Psoas muscle (tissue), 8 donors: ENCODE results near the gene ARHGAP15. TPM values are rescaled to one million over a fixed set of nuclear protein-coding genes. Genes with fewer than 3 reads are reported as not detected.

ENCODE experiments used
- ATAC-seq, 4 donors: fragments of 200-7000 bp; cut with Tn5 transposase; one replicate each; pipeline ENCODE4 v1.9.1; 2020; ENCODE audit warnings: moderate library complexity in 3 of 4, mild to moderate bottlenecking in 2 of 4
- DNase-seq, 2 donors: peaks; one replicate each; pipeline ENCODE4 v3.0.0-alpha.2; 2020
- H3K27ac ChIP-seq: fragments of 200-600 bp; one replicate; pipeline ENCODE4 v1.8.0; 2022
- H3K27me3 ChIP-seq, 3 donors: fragments of 200-600 bp in 1 of 3; one replicate each; pipeline versions ENCODE4 v1.6.1 to v1.8.0; 2013 to 2022; ENCODE audit warnings: low read length in 2 of 3, mild to moderate bottlenecking in 2 of 3, moderate library complexity in 1 of 3; ENCODE audit not compliant: insufficient read depth in 3 of 3
- H3K36me3 ChIP-seq, 2 donors: fragments of 200-600 bp in 1 of 2; one replicate each; pipeline versions ENCODE4 v1.6.1 to v1.8.0; 2013 to 2022; ENCODE audit warnings: low read depth in 1 of 2, mild to moderate bottlenecking in 1 of 2, moderate library complexity in 1 of 2; ENCODE audit not compliant: insufficient read depth in 1 of 2
- H3K4me1 ChIP-seq: fragments of 200-600 bp; one replicate; pipeline ENCODE4 v1.8.0; 2022
- H3K4me3 ChIP-seq: fragments of 200-600 bp; one replicate; pipeline ENCODE4 v1.8.0; 2022; ENCODE audit warnings: mild to moderate bottlenecking
- H3K9me3 ChIP-seq: fragments of 200-600 bp; one replicate; pipeline ENCODE4 v1.8.0; 2022
- CTCF ChIP-seq: fragments of 200-600 bp; IDR thresholded peaks from one replicate; pipeline ENCODE4 v1.8.0; 2022; ENCODE audit warnings: antibody characterized with exemption
- WGBS, 3 donors: extraction: QIAGEN DNeasy Blood & Tissue Kit; methylation state at CpG; one replicate each; pipeline versions ENCODE4 v1.1.6 to v1.1.7; 2013; 5-methylcytosine and 5-hydroxymethylcytosine counted together
- intact Hi-C, 2 donors: fragments of 100-400 bp; cut with DNase I; formaldehyde crosslinking; loops; one replicate each; pipeline versions ENCODE4 v1.11.0 to v1.14.2; 2022
- polyA plus RNA-seq, 3 donors: library from polyadenylated mRNA; stranded (reverse); fragments of 200-250 nt; gene quantifications; one replicate each; pipeline ENCODE4 v1.2.3, GENCODE V29; 2013
- total RNA-seq, 4 donors: library from RNA; stranded (reverse); fragmentation: NEBNext Ultra II Directional in 2 of 4; extraction: Animal tissue kit (Norgen Biotek cat#: 25700) in 2 of 4; gene quantifications; one replicate each; pipeline versions ENCODE4 v1.2.1 to v1.2.4, GENCODE V29; 2021 to 2023
- donor health status: healthy with polysubstance abuse.
- donor health status: DM: no; HTN: no; CAD: no; lungs with moderate emphysema.
- donor health status: Bipolar disorder and iron deficiency.
- donor health status: healthy.
- donor health status: DM: yes; HTN: yes; CAD: no.
- donor health status: DM: no; HTN: no; CAD: no.
- donor health status: DM: no; HTN: no; CAD: no.
- donor health status: DM: yes; HTN: yes; CAD: no.

The ARHGAP15 gene
- total and polyA plus RNA-seq, 7 donors = 0.49 to 3.1 (median 0.95) TPM

GRCh38 chr2:143683977-143684376 is 554.8 kb downstream of the ARHGAP15 start:
- no peak for TF ChIP-seq CTCF

GRCh38 chr2:143684551-143685320 is 555.5 kb downstream of the ARHGAP15 start:
- no peaks in the 10 kb centered on the region for H3K9me3 ChIP-seq
- no peaks in the 10 kb centered on the region for H3K27me3 ChIP-seq
- ATAC-seq (no peak), DNase-seq (no peak)
- no peak overlapping the region for H3K4me3 ChIP-seq
- no peaks in the 10 kb centered on the region for H3K4me1 ChIP-seq
- intact Hi-C loops = no loop called here
- no peaks in the 10 kb centered on the region for H3K36me3 ChIP-seq
- no peak overlapping the region for H3K27ac ChIP-seq
- WGBS, 3 donors = 39 to 49% (median 45%) methylated on average over 11 of the region's 11 CpGs
- no peak for TF ChIP-seq CTCF

More at GRCh38 chr2:143683977-143684376, 554.8 kb downstream of the ARHGAP15 start:
- ATAC-seq (no peak), DNase-seq (no peak)
- no peaks in the 10 kb centered on the region for H3K9me3 ChIP-seq
- H3K27ac ChIP-seq = no peak overlapping the region
- no peaks in the 10 kb centered on the region for H3K27me3 ChIP-seq
- WGBS, 3 donors = 81 to 85% (median 85%) methylated on average over 1 of the region's 1 CpG
- intact Hi-C loops = no loop called here
- H3K36me3 ChIP-seq = no peaks in the 10 kb centered on the region
- H3K4me3 ChIP-seq = no peak overlapping the region
- no peaks in the 10 kb centered on the region for H3K4me1 ChIP-seq

- ATAC-seq = no peak
- no peak for DNase-seq
- no peak for TF ChIP-seq CTCF
- WGBS, 3 donors = 59 to 71% (median 59%) methylated on average over 6 of the region's 6 CpGs
- no peaks in the 10 kb centered on the region for H3K27me3 ChIP-seq
- H3K27ac ChIP-seq = no peak overlapping the region
- H3K4me1 ChIP-seq = no peaks in the 10 kb centered on the region
- H3K36me3 ChIP-seq = no peaks in the 10 kb centered on the region
- no peak overlapping the region for H3K4me3 ChIP-seq
- H3K9me3 ChIP-seq = no peaks in the 10 kb centered on the region
- intact Hi-C loops = no loop called here
Observed at GRCh38 chr2:143685421-143686078, 556.3 kb downstream of the ARHGAP15 start.

GRCh38 chr2:143686585-143687164 is 557.5 kb downstream of the ARHGAP15 start:
- H3K27me3 ChIP-seq = no peaks in the 10 kb centered on the region
- H3K27ac ChIP-seq = no peak overlapping the region
- 68 to 80% (median 70%) methylated on average over 5 of the region's 5 CpGs for WGBS, 3 donors
- no peak overlapping the region for H3K4me3 ChIP-seq
- H3K36me3 ChIP-seq = no peaks in the 10 kb centered on the region
- H3K4me1 ChIP-seq = no peaks in the 10 kb centered on the region
- intact Hi-C loops = no loop called here
- ATAC-seq (no peak), DNase-seq (no peak)
- no peaks in the 10 kb centered on the region for H3K9me3 ChIP-seq
- TF ChIP-seq CTCF = peak; percentile 50
